ENCODE data around the gene PNMA6E.
"Not testable (repeated sequence)": the region's sequence is repeated elsewhere in the genome, so short reads cannot be mapped to it uniquely, and the experiment has no call there.

- TF ChIP-seq ZBTB10 (tag by site-specific recombination; IDR thresholded peaks at IDR 0.05); PBX3 (CRISPR knock-in tag; IDR thresholded peaks at IDR 0.05); CTCF (tag by site-specific recombination; IDR thresholded peaks at IDR 0.05); YY1 (tag by site-specific recombination; IDR thresholded peaks at IDR 0.05): not testable (repeated sequence)
These were observed 16.2 kb downstream of the PNMA6E start for GRCh38 chrX:153384973-153385372.

All from HEK293 (cell line).